Upper lobe of left lung (tissue), 4 donors: ENCODE data around the gene PREX1.

Experiments
- POLR2AphosphoS5 ChIP-seq, 2 donors: sonication (generic); formaldehyde crosslinking; IDR thresholded peaks; one replicate each; pipeline ENCODE4 v1.5.1; 2017; ENCODE audit warnings: antibody characterized with exemption in 2 of 2
- TF ChIP-seq, protein P1 (sequence below), 6 experiments: fragments of 450-650 bp in 4 of 6; fragments of 200-600 bp in 2 of 6; sonication (generic) in 2 of 6; IDR thresholded peaks; one replicate each; pipeline ENCODE4 v1.5.1; 2016 to 2019; ENCODE audit warnings: antibody characterized with exemption in 6 of 6

DNA sequence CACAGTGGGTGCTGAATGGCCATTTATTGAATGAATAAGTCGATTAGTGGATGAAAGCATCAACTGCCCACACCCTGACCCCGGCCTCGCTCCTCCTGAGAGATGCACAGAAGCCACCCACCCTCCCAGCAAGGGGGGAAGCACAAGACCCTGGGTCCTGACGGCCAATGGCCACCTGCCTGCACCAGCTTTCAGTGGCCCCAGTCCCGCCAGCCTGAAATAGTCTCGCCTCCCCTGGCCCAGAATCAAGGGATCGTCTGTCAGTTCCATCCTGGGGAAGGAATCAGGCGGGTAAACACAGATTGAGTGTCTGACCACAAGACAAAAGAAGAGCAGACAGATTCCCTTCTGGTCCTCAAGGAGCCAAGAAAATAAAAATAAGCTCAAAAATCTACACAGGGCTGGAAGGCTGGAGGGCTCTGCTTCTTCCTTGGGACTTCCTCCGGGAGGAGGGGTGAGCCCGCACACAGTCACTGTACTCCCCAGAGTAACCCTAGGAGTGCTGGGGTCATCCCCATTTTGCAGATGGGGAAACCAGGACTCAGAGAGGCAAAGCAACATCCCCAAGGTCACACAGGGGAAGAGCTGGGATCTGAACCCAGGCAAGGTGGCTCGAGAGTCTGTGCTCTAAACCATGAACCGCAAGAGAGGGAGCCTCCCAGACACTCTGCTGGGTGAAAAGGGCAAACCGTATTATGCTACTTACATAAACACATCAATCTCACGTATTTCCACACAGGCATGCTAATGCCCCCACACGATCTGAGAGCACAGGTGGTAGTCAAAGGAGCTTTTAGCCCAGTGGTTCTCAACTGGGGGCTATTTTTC lies 7.8 kb downstream of the PREX1 start:
- TF ChIP-seq, protein P1, sequence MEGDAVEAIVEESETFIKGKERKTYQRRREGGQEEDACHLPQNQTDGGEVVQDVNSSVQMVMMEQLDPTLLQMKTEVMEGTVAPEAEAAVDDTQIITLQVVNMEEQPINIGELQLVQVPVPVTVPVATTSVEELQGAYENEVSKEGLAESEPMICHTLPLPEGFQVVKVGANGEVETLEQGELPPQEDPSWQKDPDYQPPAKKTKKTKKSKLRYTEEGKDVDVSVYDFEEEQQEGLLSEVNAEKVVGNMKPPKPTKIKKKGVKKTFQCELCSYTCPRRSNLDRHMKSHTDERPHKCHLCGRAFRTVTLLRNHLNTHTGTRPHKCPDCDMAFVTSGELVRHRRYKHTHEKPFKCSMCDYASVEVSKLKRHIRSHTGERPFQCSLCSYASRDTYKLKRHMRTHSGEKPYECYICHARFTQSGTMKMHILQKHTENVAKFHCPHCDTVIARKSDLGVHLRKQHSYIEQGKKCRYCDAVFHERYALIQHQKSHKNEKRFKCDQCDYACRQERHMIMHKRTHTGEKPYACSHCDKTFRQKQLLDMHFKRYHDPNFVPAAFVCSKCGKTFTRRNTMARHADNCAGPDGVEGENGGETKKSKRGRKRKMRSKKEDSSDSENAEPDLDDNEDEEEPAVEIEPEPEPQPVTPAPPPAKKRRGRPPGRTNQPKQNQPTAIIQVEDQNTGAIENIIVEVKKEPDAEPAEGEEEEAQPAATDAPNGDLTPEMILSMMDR (IDR thresholded peaks at IDR 0.05), result no peak
- no peak for TF ChIP-seq POLR2AphosphoS5 (IDR thresholded peaks at IDR 0.05)
